H1 (cell line): ENCODE results near the gene SHANK1. TPM values are rescaled to one million over a fixed set of nuclear protein-coding genes. Genes with fewer than 3 reads are reported as not detected.

Experiments used
- CHD7 ChIP-seq: fragments of 300-600 bp; sonication (generic); IDR thresholded peaks from 2 replicates; pipeline ENCODE4 v1.7.1; 2012; ENCODE audit warnings: low read length, moderate library complexity, mild to moderate bottlenecking, inconsistent platforms; ENCODE audit not compliant: insufficient replicate concordance
- RAD21 ChIP-seq, 2 experiments: IDR thresholded peaks in 1 of 2; conservative IDR thresholded peaks in 1 of 2; 2 replicates each; pipeline ENCODE4 v1.6.1; 2011; ENCODE audit warnings: low read depth in 2 of 2, low read length in 2 of 2, improper control_type of control experiment in 1 of 2, inconsistent platforms in 1 of 2, mild to moderate bottlenecking in 1 of 2, moderate library complexity in 1 of 2
- polyA plus RNA-seq, 7 experiments: library from polyadenylated mRNA; depleted of rRNA in 3 of 7; stranded (reverse) in 5 of 7; unstranded in 2 of 7; fragments of >200 nt in 5 of 7; fragments of 200-250 nt in 2 of 7; gene quantifications; 1 replicate in 5 of 7; 2 replicates in 1 of 7; 4 replicates in 1 of 7; pipeline versions ENCODE4 v1.2.1 to v1.2.3, GENCODE V29; 2011 to 2013; ENCODE audit warnings: missing spikeins in 2 of 7, mixed read lengths in 2 of 7
- total RNA-seq: library from RNA; stranded (reverse); fragmentation: NEBNext Ultra II Directional; extraction: Animal tissue kit (Norgen Biotek cat#: 25700); gene quantifications from 2 replicates; pipeline ENCODE4 v1.2.1, GENCODE V29; 2021

SHANK1 gene
- total and polyA plus RNA-seq, 2 of the 8 experiments (the other 6 are each of a cell fraction or from before 2014, with no cell fraction given): 1.1 to 3.7 TPM

GRCh38 chr19:50628146-50628545 is 91.5 kb downstream of the SHANK1 start (continued):
- TF ChIP-seq CHD7 (no peak), RAD21 (IDR thresholded peaks at IDR 0.05 in 1 of 2, conservative IDR thresholded peaks at IDR 0.05 in 1 of 2; ENCODE audit: low read depth in 2 of 2, low read length in 2 of 2) (no peak)
